HepG2 (cell line): ENCODE results near the gene NUTF2. TPM values are rescaled to one million over a fixed set of nuclear protein-coding genes. Genes with fewer than 3 reads are reported as not detected.
A peak's percentile ranks its signal among the peaks of the same experiment; 100 is the strongest.

Experiments
- ATAC-seq: fragments of 200-7000 bp; cut with Tn5 transposase; 3 replicates; pipeline ENCODE4 v1.9.1; 2020; ENCODE audit warnings: mild to moderate bottlenecking, moderate library complexity
- BruUV-seq: library from RNA; stranded (reverse); fragments of 400-500 nt; replicated peaks from 2 replicates; lab custom pipeline; 2021; lab: Mats Ljungman, UMichigan
- CTCF ChIA-PET: fragments of 300-600 bp; formaldehyde crosslinking; extraction: SDS; loops from one replicate; lab custom pipeline; 2021; ENCODE audit warnings: low total read pairs, inconsistent platforms, low intra/inter-chr PET ratio; lab: Yijun Ruan, JAX
- POLR2A ChIA-PET: fragments of 350-600 bp; sonication (Branson Sonifier 250); formaldehyde crosslinking; loops from one replicate; lab custom pipeline; 2020; ENCODE audit warnings: antibody characterized with exemption, inconsistent platforms; lab: Yijun Ruan, JAX
- DNase-seq: peaks from one replicate; pipeline ENCODE4 v3.0.0-alpha.2; 2015; ENCODE audit warnings: low spot score
- FAIRE-seq: peaks from 3 replicates; lab custom pipeline; 2011; peaks lifted over from hg19 to GRCh38; lab: Jason Lieb, UNC
- H2AFZ ChIP-seq: one replicate; pipeline ENCODE4 v1.6.1; 2011; ENCODE audit warnings: low read length, inconsistent platforms
- H3K27ac ChIP-seq: fragments of 300-600 bp; 3 replicates; pipeline ENCODE4 v1.8.0; 2011; ENCODE audit warnings: mixed run types, mild to moderate bottlenecking, mixed read lengths, low read length, inconsistent platforms; ENCODE audit not compliant: insufficient read depth; ENCODE audit errors: extremely low read length
- H3K27me3 ChIP-seq, 2 experiments: fragments of 200-600 bp in 1 of 2; 2 replicates in 1 of 2; 3 replicates in 1 of 2; pipeline versions ENCODE4 v1.6.0 to v1.8.0; 2011; ENCODE audit warnings: low read length in 2 of 2, mild to moderate bottlenecking in 2 of 2, moderate library complexity in 2 of 2, inconsistent platforms in 1 of 2; ENCODE audit not compliant: insufficient read depth in 2 of 2, control insufficient read depth in 1 of 2
- H3K36me3 ChIP-seq, 2 experiments: fragments of 200-600 bp in 1 of 2; replicated peaks in 1 of 2; 2 replicates in 1 of 2; 3 replicates in 1 of 2; pipeline versions ENCODE4 v1.5.1 to v1.8.0; 2011; ENCODE audit warnings: low read length in 2 of 2, inconsistent platforms in 1 of 2; ENCODE audit not compliant: insufficient read depth in 2 of 2, control insufficient read depth in 1 of 2
- H3K4me1 ChIP-seq: 2 replicates; pipeline ENCODE4 v1.5.1; 2012; ENCODE audit warnings: low read length, inconsistent platforms; ENCODE audit not compliant: insufficient read depth
- H3K4me2 ChIP-seq: 2 replicates; pipeline ENCODE4 v1.6.0; 2011; ENCODE audit warnings: low read depth, low read length, inconsistent platforms
- H3K4me3 ChIP-seq, 3 experiments: fragments of 200-600 bp in 1 of 3; sonication (generic), shearing (Covaris generic) in 1 of 3; replicated peaks in 1 of 3; 2 replicates each; pipeline ENCODE4 v1.5.1; 2011 to 2016; ENCODE audit warnings: low read length in 3 of 3, inconsistent platforms in 2 of 3, low read depth in 2 of 3, mild to moderate bottlenecking in 2 of 3, control low read depth in 1 of 3, mixed read lengths in 1 of 3; ENCODE audit not compliant: insufficient read depth in 1 of 3
- H3K79me2 ChIP-seq: one replicate; pipeline ENCODE4 v1.6.1; 2011; ENCODE audit warnings: low read length, inconsistent platforms; ENCODE audit not compliant: insufficient read depth
- H3K9ac ChIP-seq: 2 replicates; pipeline ENCODE4 v1.6.0; 2011; ENCODE audit warnings: mild to moderate bottlenecking, low read depth, low read length, inconsistent platforms; ENCODE audit not compliant: insufficient read depth
- H3K9me3 ChIP-seq: 2 replicates; pipeline ENCODE4 v1.5.1; 2012; ENCODE audit warnings: mild to moderate bottlenecking, low read length
- H4K20me1 ChIP-seq: 2 replicates; pipeline ENCODE4 v1.6.0; 2011; ENCODE audit warnings: inconsistent platforms, mild to moderate bottlenecking, low read length, moderate library complexity; ENCODE audit not compliant: insufficient read depth
- GPBP1L1 ChIP-seq: sonication (generic); formaldehyde crosslinking; IDR thresholded peaks from 2 replicates; pipeline ENCODE4 v1.5.0; 2020; ENCODE audit warnings: mild to moderate bottlenecking, missing genetic modification reagents
- MAFG ChIP-seq: sonication (generic); formaldehyde crosslinking; IDR thresholded peaks from 2 replicates; pipeline ENCODE4 v1.5.1; 2020; ENCODE audit warnings: mild to moderate bottlenecking, missing genetic modification reagents
- SP1 ChIP-seq, 2 experiments: fragments of 450-650 bp in 1 of 2; sonication (generic) in 1 of 2; formaldehyde crosslinking in 1 of 2; IDR thresholded peaks; 2 replicates each; pipeline versions ENCODE4 v1.4.0 to v1.6.1; 2016 to 2020; ENCODE audit warnings: missing genetic modification reagents in 1 of 2
- TEF ChIP-seq: sonication (generic); formaldehyde crosslinking; IDR thresholded peaks from 2 replicates; pipeline ENCODE4 v1.5.0; 2020; ENCODE audit warnings: missing genetic modification reagents
- ZHX2 ChIP-seq, 2 experiments: sonication (generic) in 1 of 2; formaldehyde crosslinking in 1 of 2; IDR thresholded peaks; 2 replicates each; pipeline versions ENCODE4 v1.6.1 to v1.9.0; 2014 to 2022; ENCODE audit warnings: antibody characterized with exemption in 1 of 2, borderline replicate concordance in 1 of 2, inconsistent platforms in 1 of 2, low read depth in 1 of 2, missing genetic modification reagents in 1 of 2
- ZNF383 ChIP-seq: sonication (generic); formaldehyde crosslinking; IDR thresholded peaks from 2 replicates; pipeline ENCODE4 v1.4.0; 2020; ENCODE audit warnings: missing genetic modification reagents, mild to moderate bottlenecking, borderline replicate concordance
- ZNF512B ChIP-seq: sonication (generic); formaldehyde crosslinking; IDR thresholded peaks from 2 replicates; pipeline ENCODE4 v1.5.1; 2020; ENCODE audit warnings: missing genetic modification reagents, mild to moderate bottlenecking, borderline replicate concordance
- ZNF709 ChIP-seq: sonication (generic); formaldehyde crosslinking; IDR thresholded peaks from 2 replicates; pipeline ENCODE4 v1.5.0; 2020; ENCODE audit warnings: mild to moderate bottlenecking, missing genetic modification reagents
- ZNF781 ChIP-seq: sonication (generic); formaldehyde crosslinking; IDR thresholded peaks from 2 replicates; pipeline ENCODE4 v1.5.1; 2020; ENCODE audit warnings: borderline replicate concordance, mild to moderate bottlenecking, missing genetic modification reagents; ENCODE audit errors: not compliant biosample characterization
- WGBS: methylation state at CpG from one replicate; pipeline ENCODE4 v1.1.6; 2017; ENCODE audit warnings: low lambda C conversion rate; 5-methylcytosine and 5-hydroxymethylcytosine counted together
- in situ Hi-C: cut with HindIII; loops from 2 replicates; pipeline ENCODE4 v1.10.0; 2017; ENCODE audit warnings: low pct_unique_long_range_greater_than_20kb; ENCODE audit not compliant: extremely low pct_ligation_motif_present
- intact Hi-C: fragments of 100-400 bp; cut with micrococcal nuclease; formaldehyde crosslinking; loops from one replicate; pipeline ENCODE4 v1.10.0; 2022; ENCODE audit not compliant: unreplicated experiment
- polyA plus RNA-seq, 8 experiments: library from polyadenylated mRNA; depleted of rRNA in 3 of 8; stranded (reverse) in 7 of 8; unstranded in 1 of 8; fragments of >200 nt; fragmentation: Illumina TruSeq in 4 of 8; extraction: Trizol in 4 of 8; gene quantifications; 2 replicates each; pipeline versions ENCODE4 v1.2.1 to v1.2.3, GENCODE V29; 2011 to 2016; ENCODE audit warnings: low read depth in 4 of 8, missing spikeins in 1 of 8, mixed read lengths in 1 of 8; ENCODE audit not compliant: insufficient read depth in 1 of 8
- total RNA-seq, 5 experiments: library from RNA; depleted of rRNA; stranded (reverse); fragments of >200 nt; fragmentation: Illumina TruSeq; extraction: Trizol; gene quantifications; 2 replicates each; pipeline ENCODE4 v1.2.3, GENCODE V29; 2016; ENCODE audit warnings: low read depth in 1 of 5

Gene NUTF2
- total and polyA plus RNA-seq, 2 of the 13 experiments (the other 11 are each of a cell fraction or from before 2014, with no cell fraction given), result 168 to 214 TPM

- intact Hi-C loops, result no loop called here
- no peaks in the 10 kb centered on the region for H4K20me1 ChIP-seq
- peaks cover 19 to 35% of the 10 kb centered on the region in 2 experiments for H3K36me3 ChIP-seq
- H3K27ac ChIP-seq, result peak overlapping the region; percentile 59
- TSS peak; percentile 73 for BruUV-seq
- H3K4me2 ChIP-seq, result peak overlapping the region; percentile 99
- no peaks in the 10 kb centered on the region for H3K9me3 ChIP-seq
- 1% methylated on average over 15 of the region's 49 CpGs for WGBS
- H2AFZ ChIP-seq, result peak overlapping the region; percentile 97
- peaks cover 16% of the 10 kb centered on the region for H3K79me2 ChIP-seq
- H3K4me3 ChIP-seq, result peak overlapping the region; percentile 75 to 91 (median 75)
- peaks cover 37% of the 10 kb centered on the region for H3K4me1 ChIP-seq
- CTCF ChIA-PET, result interaction anchor here (1.3 kb wide), 1 partner anchor 17 kb away, joined by 3 read pairs; no protein-coding TSS in a partner anchor
- ATAC-seq (peak; percentile 98), DNase-seq (peak; percentile 89), FAIRE-seq (peak; percentile 93)
- peak overlapping the region; percentile 92 for H3K9ac ChIP-seq
- POLR2A ChIA-PET, result interaction anchor here (0.5 to 4.1 kb wide), 17 partner anchors 10 to 251 kb away, joined by 3 to 47 read pairs (median 5); partner anchors contain the start of genes ACD, CENPT, NFATC3 and NUTF2
- H3K27me3 ChIP-seq, result no peaks in the 10 kb centered on the region; a peak in 1 of 5 replicates
- in situ Hi-C loops, result no loop called here
- no peak for TF ChIP-seq MAFG (CRISPR knock-in tag)
- peak; percentile 88 for TF ChIP-seq ZNF781 (CRISPR knock-in tag)
- no peak; the same call in 1 of the 2 replicates for TF ChIP-seq TEF (CRISPR knock-in tag)
- no peak for TF ChIP-seq ZNF383 (CRISPR knock-in tag)
- no peak for TF ChIP-seq ZNF512B (CRISPR knock-in tag)
- no peak for TF ChIP-seq SP1 (IDR thresholded peaks at IDR 0.05)
- peak; percentile 79; the same call in 1 of the 2 replicates for TF ChIP-seq SP1 (CRISPR knock-in tag; IDR thresholded peaks at IDR 0.05)
- TF ChIP-seq ZNF709 (CRISPR knock-in tag), result peak; percentile 84
- no peak for TF ChIP-seq GPBP1L1 (CRISPR knock-in tag)
- peak; percentile 78 for TF ChIP-seq ZHX2 (IDR thresholded peaks at IDR 0.05; ENCODE audit: low read depth)
- 0 out of 2 replicates have a peak, but pooled peaks have one; percentile 75 for TF ChIP-seq ZHX2 (CRISPR knock-in tag; IDR thresholded peaks at IDR 0.05; ENCODE audit: borderline replicate concordance)
Measured at GRCh38 chr16:67833415-67834241, 13.1 kb upstream of the NUTF2 start.
